CD4-positive, alpha-beta T cell treated with Interleukin-17A for 4 hours (primary cell): ENCODE measurements around the gene DPRX.
"Not testable (repeated sequence)": the region's sequence is repeated elsewhere in the genome, so short reads cannot be mapped to it uniquely, and the experiment has no call there.

Experiments
- DNase-seq: peaks from one replicate; pipeline ENCODE4 v3.0.0-alpha.2; 2020; ENCODE audit warnings: mixed read lengths

Gene DPRX

GRCh38 chr19:53647350-53647749 is 15.6 kb downstream of the DPRX start:
- no peak for DNase-seq

DNA sequence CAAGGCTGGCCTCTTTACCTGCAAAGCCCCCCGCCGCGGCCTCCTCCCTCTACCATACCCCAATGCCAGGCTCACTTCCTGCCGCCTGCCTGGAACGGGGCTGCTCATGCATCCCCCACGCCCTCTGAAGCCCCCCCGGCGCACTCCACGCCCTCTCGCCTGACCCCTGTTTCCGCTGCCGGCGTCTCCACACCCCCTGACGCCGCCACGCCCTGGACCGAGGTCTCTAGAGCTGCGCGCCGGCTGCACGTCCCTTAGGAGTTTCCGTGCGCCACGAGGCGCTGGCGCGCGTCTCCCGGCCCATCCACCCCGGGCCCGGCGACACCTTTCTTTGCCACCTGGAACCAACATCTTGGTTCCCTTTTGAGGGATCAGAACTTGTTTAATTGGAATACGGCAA is 16.0 kb downstream of the DPRX start:
- DNase-seq, result no peak

DNA sequence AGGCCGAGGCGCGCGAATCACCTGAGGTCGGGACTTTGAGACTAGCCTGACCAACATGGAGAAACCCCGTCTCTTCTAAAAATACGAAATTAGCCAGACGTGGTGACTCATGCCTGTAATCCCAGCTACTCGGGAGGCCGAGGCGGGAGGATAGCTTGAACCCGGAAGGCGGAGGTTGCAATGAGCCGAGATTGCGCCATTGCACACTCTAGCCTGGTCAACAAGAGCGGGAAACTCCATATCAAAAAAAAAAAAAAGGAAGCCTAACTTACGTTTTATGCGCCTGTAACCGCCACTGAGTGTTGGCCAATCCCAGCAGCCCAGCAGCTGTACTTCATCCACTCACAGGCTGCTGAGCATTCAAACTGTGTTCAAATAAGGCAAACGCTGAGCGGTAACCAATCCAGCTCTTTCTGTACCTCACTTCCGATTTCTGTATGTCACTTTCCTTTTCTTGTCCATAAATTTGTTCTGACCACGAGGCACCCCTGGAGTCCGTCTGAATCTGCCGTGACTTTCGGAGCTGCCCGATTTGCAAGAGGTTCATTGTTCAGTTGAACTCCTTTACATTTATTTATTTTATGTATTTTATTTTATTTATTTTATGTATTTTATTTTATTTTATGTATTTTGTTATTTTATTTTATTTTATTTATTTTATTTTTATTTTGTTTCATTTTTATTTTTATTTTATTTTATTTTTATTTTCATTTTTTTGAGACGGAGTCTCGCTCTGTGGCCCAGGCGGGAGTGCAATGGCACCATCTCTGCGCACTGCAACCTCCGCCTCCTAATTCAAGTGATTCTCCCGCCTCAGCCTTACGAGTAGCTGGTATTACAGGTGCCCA is 18.2 kb downstream of the DPRX start:
- no peak for DNase-seq

GRCh38 chr19:53652476-53652875 is 20.7 kb downstream of the DPRX start:
- no peak for DNase-seq

GRCh38 chr19:53655042-53655665 is 23.4 kb downstream of the DPRX start:
- no peak for DNase-seq

DNA sequence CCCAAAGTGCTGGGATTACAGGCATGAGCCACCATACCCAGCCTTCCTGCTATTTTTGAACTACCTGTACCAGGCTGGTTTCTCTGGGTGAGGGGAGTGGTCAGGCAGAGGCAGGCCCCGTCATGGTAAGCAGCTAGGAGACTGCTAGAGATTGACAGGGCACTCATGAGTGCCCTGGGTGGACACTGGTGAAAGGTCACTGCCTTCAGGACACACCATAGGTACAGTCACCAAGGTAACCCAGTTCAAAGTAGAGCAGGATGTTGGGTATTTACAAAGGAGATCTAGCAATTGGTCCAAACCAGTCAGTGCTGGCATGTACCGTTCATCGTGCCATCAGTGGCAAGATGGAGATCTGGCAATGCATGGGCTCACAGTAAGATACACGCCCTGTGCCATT is 25.5 kb downstream of the DPRX start:
- no peak for DNase-seq

- DNase-seq, result no peak
Measured at GRCh38 chr19:53657778-53658177, 26.0 kb downstream of the DPRX start.

DNA sequence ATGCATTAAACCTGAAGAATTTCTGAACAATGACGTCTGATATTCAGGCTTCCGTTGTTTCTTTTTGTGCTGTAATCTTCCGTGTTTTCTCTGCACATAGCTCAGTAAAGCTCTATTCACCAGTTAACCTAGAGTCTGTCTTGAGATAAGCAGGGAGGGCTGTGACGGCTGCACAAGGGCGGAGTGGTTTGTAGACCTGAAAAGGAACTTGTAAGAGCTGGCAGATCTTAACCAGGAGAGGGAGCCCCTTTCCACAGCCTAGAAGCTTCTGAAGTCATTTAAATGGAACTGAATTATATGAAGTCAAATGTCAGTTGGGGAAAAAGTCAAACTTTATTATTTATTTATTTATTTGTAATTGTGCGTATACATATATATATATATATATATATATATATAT is 27.5 kb downstream of the DPRX start:
- DNase-seq, result no peak

GRCh38 chr19:53660584-53660983 is 28.8 kb downstream of the DPRX start:
- no peak for DNase-seq

- DNase-seq, result no peak
Measured at GRCh38 chr19:53662209-53662608, 30.4 kb downstream of the DPRX start.

GRCh38 chr19:53664152-53664551 is 32.4 kb downstream of the DPRX start:
- no peak for DNase-seq

DNA sequence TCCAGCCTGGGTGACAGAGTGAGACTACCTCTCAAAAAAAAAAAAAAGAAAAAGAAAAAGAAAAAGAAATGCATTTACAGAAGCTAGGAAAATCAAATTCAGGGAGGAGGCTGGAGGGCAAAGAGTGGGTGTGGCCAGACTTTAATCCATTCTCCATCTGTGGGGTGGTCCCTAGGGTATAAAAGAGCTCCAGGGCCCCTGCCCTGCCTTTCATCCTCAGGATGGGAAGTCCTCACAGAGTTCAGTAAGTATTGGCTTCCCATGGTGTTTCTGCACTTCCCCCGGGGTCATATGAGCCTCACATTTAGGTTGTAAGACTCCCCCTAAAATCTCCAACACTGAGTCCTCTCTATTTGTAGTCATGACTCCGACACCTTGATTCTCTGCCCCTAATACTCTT is 33.0 kb downstream of the DPRX start:
- no peak for DNase-seq

GRCh38 chr19:53666331-53666730 is 34.5 kb downstream of the DPRX start:
- DNase-seq, result not testable (repeated sequence)

GRCh38 chr19:53668804-53669203 is 37.0 kb downstream of the DPRX start:
- DNase-seq, result not testable (repeated sequence)

DNA sequence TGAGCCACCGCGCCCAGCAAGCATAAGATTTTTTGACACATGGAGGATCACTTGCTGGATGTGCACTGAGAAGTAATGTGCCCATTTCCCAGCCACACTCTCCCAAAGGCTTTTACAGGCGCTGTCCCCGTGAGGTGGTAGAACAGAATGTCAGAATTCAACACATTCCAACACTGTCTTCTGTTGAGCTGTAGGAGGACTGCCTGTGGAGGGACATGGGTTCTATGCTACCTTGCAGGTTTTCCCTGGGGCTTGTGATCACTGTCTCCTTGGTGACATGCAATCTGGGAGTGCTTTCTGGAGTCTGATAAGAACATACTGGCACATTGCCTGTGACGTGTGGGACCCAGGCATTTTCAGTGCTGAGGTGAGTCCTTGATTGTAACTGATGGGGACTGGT is 38.5 kb downstream of the DPRX start:
- DNase-seq, result no peak

DNA sequence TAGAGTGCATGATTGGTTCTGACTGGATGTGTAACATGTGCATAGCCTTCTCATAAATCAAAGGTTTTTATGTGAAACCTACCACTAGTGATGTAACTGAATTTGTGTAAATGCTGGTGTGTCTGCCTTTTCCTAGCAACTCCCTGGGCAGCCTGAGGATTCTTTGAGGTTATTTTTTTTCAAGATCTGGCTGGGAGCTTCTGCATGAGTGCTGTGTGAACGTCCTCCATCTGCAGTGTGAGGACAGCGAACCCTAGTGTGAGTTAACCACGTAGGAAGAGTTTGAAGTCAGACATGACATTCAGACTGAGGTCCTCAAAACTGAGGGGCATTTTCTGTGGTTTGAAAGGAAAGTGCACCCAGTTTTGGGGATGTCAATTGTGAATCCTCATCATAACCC is 39.9 kb downstream of the DPRX start:
- DNase-seq, result no peak
